ENCODE data around the gene TWNK.

The TWNK gene

DNA sequence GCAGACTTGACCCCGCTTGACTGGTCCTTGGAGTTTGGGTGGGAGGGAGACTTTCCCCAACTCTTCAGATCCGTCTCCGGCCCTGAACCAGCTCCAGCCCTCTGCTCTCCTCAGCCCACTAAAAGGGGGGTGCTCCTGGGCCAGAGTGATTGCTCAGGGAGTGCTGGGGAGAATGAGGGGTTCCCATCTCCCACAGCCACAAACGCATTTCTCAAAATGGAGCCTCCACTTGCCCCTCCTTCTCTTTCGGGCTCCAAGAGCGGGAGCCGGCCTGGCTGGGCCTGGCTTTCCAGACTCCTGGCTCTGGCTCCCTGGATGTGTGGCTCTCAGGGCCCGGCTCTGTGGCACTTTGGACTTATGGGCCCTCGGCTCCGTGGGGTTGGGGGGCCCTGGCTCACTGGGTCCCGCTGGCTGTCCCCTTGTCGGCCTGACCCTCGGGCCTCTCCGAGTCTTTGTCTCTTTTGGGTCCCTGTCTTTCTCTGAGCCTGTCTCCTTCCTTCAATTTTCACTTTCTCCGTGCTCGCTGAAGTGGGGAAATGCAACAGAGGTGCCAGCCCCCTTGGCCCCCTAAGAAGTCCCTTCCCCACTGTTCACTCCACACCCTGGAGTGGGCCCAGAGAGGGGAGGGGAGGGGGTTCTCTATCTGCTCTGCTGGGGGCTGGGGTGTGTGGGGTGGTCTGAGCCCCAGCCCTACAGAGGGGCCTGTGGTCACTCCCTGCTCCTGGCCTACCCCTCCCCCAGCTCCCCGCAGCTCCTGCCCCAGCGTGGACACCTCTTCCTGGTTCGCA, 13.0 kb downstream of the TWNK start:
- Histone ChIP-seq H3K36me3 (ENCODE audit: control insufficient read depth in 4 of 4, insufficient read depth in 4 of 4, low read length in 3 of 4) (peaks cover 2 to 29% (median 21%) of the 10 kb centered on the region in 4 experiments), H3K4me1 (ENCODE audit: control extremely low read depth in 1 of 4, control insufficient read depth in 4 of 4, insufficient read depth in 4 of 4, low read length in 3 of 4) (peaks cover 0 to 60% (median 50%) of the 10 kb centered on the region in 4 experiments), H3K27me3 (replicated peaks in 2 of 5; ENCODE audit: control insufficient read depth in 4 of 5, insufficient read depth in 5 of 5, low read length in 4 of 5) (no peaks in the 10 kb centered on the region), H3K9me3 (ENCODE audit: control extremely low read depth in 1 of 5, control insufficient read depth in 4 of 5, insufficient read depth in 2 of 5, low read depth in 1 of 5, low read length in 4 of 5) (no peaks in the 10 kb centered on the region), H3K27ac (ENCODE audit: insufficient read depth in 1 of 2, low read depth in 1 of 2, low read length in 2 of 2, poor library complexity in 1 of 2, severe bottlenecking in 2 of 2) (peak overlapping the region; percentile 80 to 91), H3K4me3 (ENCODE audit: control insufficient read depth in 1 of 7, extremely low read depth in 1 of 7, insufficient read depth in 4 of 7, low read depth in 2 of 7, low read length in 6 of 7) (peak overlapping the region; percentile 73 to 93 (median 86))
- CTCF ChIA-PET = interaction anchor here (0.6 to 23.7 kb wide), 7 partner anchors 8 to 32 kb away, joined by 3 to 311 read pairs (median 5); partner anchors contain the start of genes MRPL43 and TWNK
- WGBS (ENCODE audit: insufficient coverage) = under 1% methylated on average over 10 of the region's 19 CpGs
- POLR2A ChIA-PET = no interaction called here
- DNase-seq = peak in 2 of 3 donors; percentile 28 to 37

DNA sequence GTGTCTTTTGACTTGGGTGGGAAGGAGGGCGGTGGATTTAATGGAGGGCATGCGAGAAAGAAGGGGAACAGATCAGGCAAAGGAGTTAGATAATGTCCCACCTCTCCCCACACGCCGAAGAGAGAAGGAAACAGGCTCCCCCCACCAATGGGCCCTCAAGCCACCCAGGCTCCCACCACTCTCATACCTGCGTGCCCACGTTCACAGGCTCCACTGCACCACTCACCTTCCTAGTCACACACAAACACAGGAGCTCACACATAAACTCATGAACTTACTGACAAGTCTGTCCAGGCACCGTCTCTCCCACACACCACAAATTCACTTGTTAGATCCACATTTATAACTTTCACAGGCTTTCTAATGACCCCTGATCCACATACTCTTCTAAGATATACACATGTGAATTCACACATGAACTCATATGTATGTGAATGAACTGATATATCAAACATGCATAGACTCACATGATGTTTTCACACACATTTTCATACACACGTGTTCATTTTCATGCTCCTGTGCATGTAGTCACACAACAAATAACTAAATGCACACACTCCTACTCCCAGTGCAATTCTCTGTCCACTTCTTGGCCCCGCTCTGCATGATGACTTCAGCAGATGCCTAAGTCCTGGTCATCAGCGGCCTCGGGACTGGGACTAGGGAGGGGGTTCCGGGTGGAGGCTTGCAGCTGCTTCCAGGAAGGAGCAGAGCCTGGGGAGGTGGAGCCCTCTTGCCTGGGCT, 13.7 kb downstream of the TWNK start:
- Histone ChIP-seq H3K4me3 (ENCODE audit: control insufficient read depth in 1 of 7, extremely low read depth in 1 of 7, insufficient read depth in 4 of 7, low read depth in 2 of 7, low read length in 6 of 7) (peak overlapping the region in 6 of 7 experiments; percentile 84 to 93 (median 86)), H3K27ac (ENCODE audit: insufficient read depth in 1 of 2, low read depth in 1 of 2, low read length in 2 of 2, poor library complexity in 1 of 2, severe bottlenecking in 2 of 2) (peak overlapping the region; percentile 80 to 91), H3K9me3 (ENCODE audit: control extremely low read depth in 1 of 5, control insufficient read depth in 4 of 5, insufficient read depth in 2 of 5, low read depth in 1 of 5, low read length in 4 of 5) (no peaks in the 10 kb centered on the region), H3K36me3 (ENCODE audit: control insufficient read depth in 4 of 4, insufficient read depth in 4 of 4, low read length in 3 of 4) (peaks cover 6 to 35% (median 28%) of the 10 kb centered on the region in 4 experiments), H3K27me3 (replicated peaks in 2 of 5; ENCODE audit: control insufficient read depth in 4 of 5, insufficient read depth in 5 of 5, low read length in 4 of 5) (no peaks in the 10 kb centered on the region), H3K4me1 (ENCODE audit: control extremely low read depth in 1 of 4, control insufficient read depth in 4 of 4, insufficient read depth in 4 of 4, low read length in 3 of 4) (peaks cover 0 to 53% (median 49%) of the 10 kb centered on the region in 4 experiments)
- ChIA-PET POLR2A (interaction anchor here (1.5 kb wide), 1 partner anchor 10 kb away, joined by 5 read pairs; no protein-coding TSS in a partner anchor), CTCF (interaction anchor here (0.6 to 23.7 kb wide), 7 partner anchors 8 to 35 kb away, joined by 3 to 311 read pairs (median 3); no protein-coding TSS in a partner anchor)
- WGBS (ENCODE audit: insufficient coverage) = 11% methylated on average over 4 of the region's 12 CpGs
- peak in 2 of 3 donors; percentile 31 to 40 for DNase-seq

DNA sequence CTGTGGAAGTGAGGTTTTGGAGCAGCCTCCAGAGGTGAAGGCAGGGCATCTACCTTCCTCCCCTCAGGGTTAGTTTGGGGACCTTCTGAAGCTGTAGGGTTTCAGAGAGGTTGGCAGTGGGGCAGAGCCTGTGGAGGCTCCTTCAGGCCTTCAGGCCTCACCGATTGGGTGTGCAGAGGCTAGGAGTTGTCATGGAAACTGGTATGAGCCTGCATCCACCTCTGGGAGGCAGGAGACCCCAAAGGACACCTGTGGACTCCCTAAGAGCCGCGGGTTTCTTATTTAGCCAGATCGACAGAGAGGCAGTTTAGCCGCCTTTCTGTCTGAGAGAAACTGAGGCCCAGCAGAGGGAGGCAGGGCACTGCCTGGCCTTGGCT, 14.3 kb downstream of the TWNK start:
- ChIA-PET POLR2A (interaction anchor here (1.5 kb wide), 1 partner anchor 10 kb away, joined by 5 read pairs; no protein-coding TSS in a partner anchor), CTCF (interaction anchor here (0.9 to 23.7 kb wide), 5 partner anchors 7 to 36 kb away, joined by 3 to 311 read pairs (median 5); no protein-coding TSS in a partner anchor)
- peaks cover 6 to 41% (median 33%) of the 10 kb centered on the region in 4 experiments for H3K36me3 ChIP-seq (ENCODE audit: control insufficient read depth in 4 of 4, insufficient read depth in 4 of 4, low read length in 3 of 4)
- peaks cover 0 to 48% (median 44%) of the 10 kb centered on the region in 4 experiments for H3K4me1 ChIP-seq (ENCODE audit: control extremely low read depth in 1 of 4, control insufficient read depth in 4 of 4, insufficient read depth in 4 of 4, low read length in 3 of 4)
- 77% methylated on average over 5 of the region's 5 CpGs for WGBS (ENCODE audit: insufficient coverage)
- H3K4me3 ChIP-seq (ENCODE audit: control insufficient read depth in 1 of 7, extremely low read depth in 1 of 7, insufficient read depth in 4 of 7, low read depth in 2 of 7, low read length in 6 of 7) = peak overlapping the region in 5 of 7 experiments; percentile 14 to 93 (median 84)
- DNase-seq = no peak
- H3K27me3 ChIP-seq (replicated peaks in 2 of 5; ENCODE audit: control insufficient read depth in 4 of 5, insufficient read depth in 5 of 5, low read length in 4 of 5) = no peaks in the 10 kb centered on the region
- H3K27ac ChIP-seq (ENCODE audit: insufficient read depth in 1 of 2, low read depth in 1 of 2, low read length in 2 of 2, poor library complexity in 1 of 2, severe bottlenecking in 2 of 2) = peak overlapping the region in 1 of 2 experiments; percentile 91
- no peaks in the 10 kb centered on the region for H3K9me3 ChIP-seq (ENCODE audit: control extremely low read depth in 1 of 5, control insufficient read depth in 4 of 5, insufficient read depth in 2 of 5, low read depth in 1 of 5, low read length in 4 of 5)

DNA sequence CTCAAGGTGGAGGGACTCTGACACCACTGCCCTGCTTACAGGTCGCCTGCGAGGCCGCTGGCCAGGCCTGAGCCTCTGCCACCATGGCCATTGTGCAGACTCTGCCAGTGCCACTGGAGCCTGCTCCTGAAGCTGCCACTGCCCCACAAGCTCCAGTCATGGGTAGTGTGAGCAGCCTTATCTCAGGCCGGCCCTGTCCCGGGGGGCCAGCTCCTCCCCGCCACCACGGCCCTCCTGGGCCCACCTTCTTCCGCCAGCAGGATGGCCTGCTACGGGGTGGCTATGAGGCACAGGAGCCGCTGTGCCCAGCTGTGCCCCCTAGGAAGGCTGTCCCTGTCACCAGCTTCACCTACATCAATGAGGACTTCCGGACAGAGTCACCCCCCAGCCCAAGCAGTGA, 15.1 kb downstream of the TWNK start:
- H3K4me1 ChIP-seq (ENCODE audit: control extremely low read depth in 1 of 4, control insufficient read depth in 4 of 4, insufficient read depth in 4 of 4, low read length in 3 of 4) = peaks cover 0 to 42% (median 39%) of the 10 kb centered on the region in 4 experiments
- no peak for DNase-seq
- CTCF ChIA-PET = interaction anchor here (0.9 to 23.7 kb wide), 10 partner anchors 7 to 81 kb away, joined by 3 to 311 read pairs (median 4); partner anchors contain the start of gene SEMA4G
- H3K27me3 ChIP-seq (replicated peaks in 2 of 5; ENCODE audit: control insufficient read depth in 4 of 5, insufficient read depth in 5 of 5, low read length in 4 of 5) = no peaks in the 10 kb centered on the region
- WGBS (ENCODE audit: insufficient coverage) = 94% methylated on average over 11 of the region's 11 CpGs
- peak overlapping the region in 1 of 2 experiments; percentile 91 for H3K27ac ChIP-seq (ENCODE audit: insufficient read depth in 1 of 2, low read depth in 1 of 2, low read length in 2 of 2, poor library complexity in 1 of 2, severe bottlenecking in 2 of 2)
- POLR2A ChIA-PET = interaction anchor here (1.5 kb wide), 1 partner anchor 9 kb away, joined by 5 read pairs; no protein-coding TSS in a partner anchor
- H3K36me3 ChIP-seq (ENCODE audit: control insufficient read depth in 4 of 4, insufficient read depth in 4 of 4, low read length in 3 of 4) = peaks cover 6 to 49% (median 38%) of the 10 kb centered on the region in 4 experiments
- H3K4me3 ChIP-seq (ENCODE audit: control insufficient read depth in 1 of 7, extremely low read depth in 1 of 7, insufficient read depth in 4 of 7, low read depth in 2 of 7, low read length in 6 of 7) = no peak overlapping the region
- H3K9me3 ChIP-seq (ENCODE audit: control extremely low read depth in 1 of 5, control insufficient read depth in 4 of 5, insufficient read depth in 2 of 5, low read depth in 1 of 5, low read length in 4 of 5) = no peaks in the 10 kb centered on the region

DNA sequence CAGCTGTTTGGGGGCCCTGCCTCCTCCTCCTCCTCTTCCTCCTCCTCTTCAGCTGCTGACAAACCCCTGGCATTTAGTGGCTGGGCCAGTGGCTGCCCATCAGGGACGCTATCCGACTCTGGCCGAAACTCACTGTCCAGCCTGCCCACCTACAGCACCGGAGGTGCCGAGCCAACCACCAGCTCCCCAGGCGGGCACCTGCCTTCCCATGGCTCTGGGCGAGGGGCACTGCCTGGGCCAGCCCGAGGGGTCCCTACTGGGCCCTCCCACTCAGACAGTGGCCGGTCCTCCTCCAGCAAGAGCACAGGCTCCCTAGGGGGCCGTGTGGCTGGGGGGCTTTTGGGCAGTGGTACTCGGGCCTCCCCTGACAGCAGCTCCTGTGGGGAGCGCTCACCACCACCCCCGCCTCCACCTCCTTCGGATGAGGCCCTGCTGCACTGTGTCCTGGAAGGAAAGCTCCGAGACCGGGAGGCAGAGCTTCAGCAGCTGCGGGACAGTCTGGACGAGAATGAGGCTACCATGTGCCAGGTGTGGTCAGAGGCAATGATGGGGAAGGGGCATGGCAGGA, 16.4 kb downstream of the TWNK start:
- ChIA-PET POLR2A (no interaction called here), CTCF (interaction anchor here (1.4 to 23.7 kb wide), 8 partner anchors 5 to 63 kb away, joined by 3 to 311 read pairs (median 6); partner anchors contain the start of gene SEMA4G)
- DNase-seq = no peak
- H3K9me3 ChIP-seq (ENCODE audit: control extremely low read depth in 1 of 5, control insufficient read depth in 4 of 5, insufficient read depth in 2 of 5, low read depth in 1 of 5, low read length in 4 of 5) = no peaks in the 10 kb centered on the region
- H3K36me3 ChIP-seq (ENCODE audit: control insufficient read depth in 4 of 4, insufficient read depth in 4 of 4, low read length in 3 of 4) = peaks cover 6 to 50% (median 38%) of the 10 kb centered on the region in 4 experiments
- no peak overlapping the region for H3K27ac ChIP-seq (ENCODE audit: insufficient read depth in 1 of 2, low read depth in 1 of 2, low read length in 2 of 2, poor library complexity in 1 of 2, severe bottlenecking in 2 of 2)
- H3K27me3 ChIP-seq (replicated peaks in 2 of 5; ENCODE audit: control insufficient read depth in 4 of 5, insufficient read depth in 5 of 5, low read length in 4 of 5) = no peaks in the 10 kb centered on the region
- over 99% methylated on average over 15 of the region's 18 CpGs for WGBS (ENCODE audit: insufficient coverage)
- H3K4me1 ChIP-seq (ENCODE audit: control extremely low read depth in 1 of 4, control insufficient read depth in 4 of 4, insufficient read depth in 4 of 4, low read length in 3 of 4) = peaks cover 0 to 30% (median 29%) of the 10 kb centered on the region in 4 experiments
- H3K4me3 ChIP-seq (ENCODE audit: control insufficient read depth in 1 of 7, extremely low read depth in 1 of 7, insufficient read depth in 4 of 7, low read depth in 2 of 7, low read length in 6 of 7) = no peak overlapping the region

DNA sequence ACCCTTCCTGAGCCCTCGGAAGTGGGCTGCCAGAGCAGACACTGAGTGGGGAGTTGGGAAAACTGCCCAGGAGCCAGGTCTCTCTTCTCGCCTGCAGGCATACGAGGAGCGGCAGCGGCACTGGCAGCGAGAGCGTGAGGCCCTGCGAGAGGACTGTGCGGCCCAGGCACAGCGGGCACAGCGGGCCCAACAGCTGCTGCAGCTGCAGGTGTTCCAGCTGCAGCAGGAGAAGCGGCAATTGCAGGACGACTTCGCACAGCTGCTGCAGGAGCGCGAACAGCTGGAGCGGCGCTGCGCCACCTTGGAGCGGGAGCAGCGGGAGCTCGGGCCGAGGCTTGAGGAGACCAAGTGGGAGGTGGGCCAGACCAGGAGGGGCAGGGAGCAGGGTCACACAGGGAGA, 18.0 kb downstream of the TWNK start:
- POLR2A ChIA-PET = no interaction called here

More for the DNA sequence above, 18.0 kb downstream of the TWNK start:
- H3K9me3 ChIP-seq (ENCODE audit: control extremely low read depth in 1 of 5, control insufficient read depth in 4 of 5, insufficient read depth in 2 of 5, low read depth in 1 of 5, low read length in 4 of 5) = no peaks in the 10 kb centered on the region
- WGBS (ENCODE audit: insufficient coverage) = 96% methylated on average over 18 of the region's 23 CpGs
- H3K4me3 ChIP-seq (ENCODE audit: control insufficient read depth in 1 of 7, extremely low read depth in 1 of 7, insufficient read depth in 4 of 7, low read depth in 2 of 7, low read length in 6 of 7) = no peak overlapping the region
- DNase-seq = no peak
- no peak overlapping the region for H3K27ac ChIP-seq (ENCODE audit: insufficient read depth in 1 of 2, low read depth in 1 of 2, low read length in 2 of 2, poor library complexity in 1 of 2, severe bottlenecking in 2 of 2)
- H3K4me1 ChIP-seq (ENCODE audit: control extremely low read depth in 1 of 4, control insufficient read depth in 4 of 4, insufficient read depth in 4 of 4, low read length in 3 of 4) = peaks cover 0 to 23% (median 21%) of the 10 kb centered on the region in 4 experiments
- peaks cover 6 to 50% (median 38%) of the 10 kb centered on the region in 4 experiments for H3K36me3 ChIP-seq (ENCODE audit: control insufficient read depth in 4 of 4, insufficient read depth in 4 of 4, low read length in 3 of 4)
- H3K27me3 ChIP-seq (replicated peaks in 2 of 5; ENCODE audit: control insufficient read depth in 4 of 5, insufficient read depth in 5 of 5, low read length in 4 of 5) = no peaks in the 10 kb centered on the region
- CTCF ChIA-PET = interaction anchor here (1.5 to 23.7 kb wide), 4 partner anchors 10 to 39 kb away, joined by 3 to 311 read pairs (median 80); partner anchors contain the start of gene LZTS2

Measured in common myeloid progenitor, CD34-positive (primary cell).